GM19193 (cell line): ENCODE data around the gene EFCAB12.

Experiments
- POLR2A ChIP-seq: IDR thresholded peaks from 4 replicates; pipeline ENCODE4 v1.6.1; 2011; ENCODE audit not compliant: insufficient read depth, insufficient read length; ENCODE audit errors: extremely low read depth

Gene EFCAB12

DNA sequence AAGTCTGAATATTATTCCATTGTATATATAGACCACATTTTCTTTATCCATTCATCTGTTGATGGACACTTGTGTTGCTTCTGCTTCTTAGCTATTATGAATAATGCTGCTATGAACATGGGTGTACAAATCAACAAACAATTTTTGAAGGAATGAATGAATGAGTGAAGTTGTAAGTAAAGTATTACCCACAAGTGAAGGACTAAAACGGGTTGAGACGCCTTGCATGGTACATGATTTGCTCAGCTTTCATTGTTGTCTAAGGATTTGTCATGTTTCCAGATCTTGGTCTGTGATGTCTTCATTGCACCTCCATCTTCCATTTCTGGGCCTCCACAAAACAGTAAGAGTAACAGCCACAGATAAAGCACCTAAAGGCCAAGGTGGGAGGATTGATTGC is 32.1 kb upstream of the EFCAB12 start:
- TF ChIP-seq POLR2A = no peak

DNA sequence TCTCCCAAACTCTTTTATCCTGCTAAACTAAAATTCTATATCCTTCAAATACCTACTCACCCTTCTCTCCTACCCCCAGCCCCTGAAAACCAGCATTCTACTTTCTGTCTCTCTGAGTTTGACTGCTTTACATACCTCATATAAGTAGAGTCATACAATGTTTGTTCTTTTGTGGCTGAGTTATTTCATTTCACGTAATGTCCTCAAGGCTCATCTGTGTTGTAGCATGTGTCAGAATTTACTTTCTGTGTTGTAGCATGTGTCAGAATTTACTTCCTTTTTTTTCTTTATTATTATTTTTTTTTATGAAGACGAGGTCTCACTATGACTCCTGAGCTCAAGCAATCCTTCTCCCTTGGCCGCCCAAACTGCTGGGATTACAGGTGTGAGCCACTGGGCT is 31.7 kb upstream of the EFCAB12 start:
- TF ChIP-seq POLR2A = no peak

GRCh38 chr3:129453732-129454131 is 25.3 kb upstream of the EFCAB12 start:
- no peak for TF ChIP-seq POLR2A

- TF ChIP-seq POLR2A = no peak
These were observed 21.1 kb upstream of the EFCAB12 start for GRCh38 chr3:129449279-129450115.

DNA sequence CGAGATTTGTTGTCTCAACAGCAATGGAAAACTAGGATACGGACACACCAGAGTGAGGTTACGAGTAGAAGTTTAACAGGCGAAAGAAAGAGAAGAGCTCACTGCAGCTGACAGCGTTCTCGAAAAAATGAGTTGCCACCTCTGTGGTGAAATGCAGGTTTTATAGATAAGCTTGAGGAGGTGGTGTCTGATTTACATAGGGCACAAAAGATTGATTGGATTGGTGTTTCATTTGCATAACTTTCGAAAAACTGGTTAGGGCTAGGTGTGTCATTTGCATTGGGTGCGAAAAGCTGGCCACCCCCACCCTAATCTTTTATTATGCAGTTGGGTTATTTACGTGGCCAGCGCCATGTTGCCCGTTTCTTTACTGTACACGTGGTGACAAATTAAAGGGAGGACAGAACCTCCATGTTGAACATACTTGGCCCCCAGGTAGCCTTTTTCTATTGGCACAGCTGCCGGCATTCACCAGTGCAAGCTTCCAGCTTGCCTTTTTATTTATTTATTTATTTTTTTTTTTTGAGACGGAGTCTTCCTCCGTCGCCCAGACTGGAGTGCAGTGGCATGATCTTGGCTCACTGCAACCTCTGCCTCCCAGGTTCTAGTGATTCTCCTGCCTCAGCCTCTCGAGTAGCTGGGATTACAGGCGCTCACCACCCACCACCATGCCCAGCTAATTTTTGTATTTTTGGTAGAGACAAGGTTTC is 19.9 kb upstream of the EFCAB12 start:
- TF ChIP-seq POLR2A = no peak

GRCh38 chr3:129446926-129447325 is 18.5 kb upstream of the EFCAB12 start:
- TF ChIP-seq POLR2A = no peak

DNA sequence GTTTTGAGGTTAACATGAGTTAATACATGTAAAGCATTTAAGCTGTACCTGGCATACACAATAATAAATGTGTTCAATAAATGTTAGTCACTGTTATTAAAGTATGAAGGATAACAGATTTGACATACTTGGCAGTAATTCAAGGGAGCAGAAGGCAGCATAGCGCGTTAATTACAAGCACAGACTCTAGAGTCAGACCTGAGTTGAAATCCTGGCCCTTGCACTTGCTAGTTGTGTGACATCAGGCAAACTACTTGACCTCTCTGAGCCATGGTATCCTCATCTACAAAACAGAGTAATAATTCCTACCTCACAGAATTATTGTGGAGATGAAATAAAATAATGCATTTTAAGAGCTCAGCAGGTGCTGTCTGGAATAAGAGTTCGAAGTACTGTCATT is 17.0 kb upstream of the EFCAB12 start:
- no peak for TF ChIP-seq POLR2A

- TF ChIP-seq POLR2A = no peak
These were observed 14.5 kb upstream of the EFCAB12 start for GRCh38 chr3:129442947-129443346.

- TF ChIP-seq POLR2A = no peak
These were observed 14.1 kb upstream of the EFCAB12 start for GRCh38 chr3:129442486-129442885.

DNA sequence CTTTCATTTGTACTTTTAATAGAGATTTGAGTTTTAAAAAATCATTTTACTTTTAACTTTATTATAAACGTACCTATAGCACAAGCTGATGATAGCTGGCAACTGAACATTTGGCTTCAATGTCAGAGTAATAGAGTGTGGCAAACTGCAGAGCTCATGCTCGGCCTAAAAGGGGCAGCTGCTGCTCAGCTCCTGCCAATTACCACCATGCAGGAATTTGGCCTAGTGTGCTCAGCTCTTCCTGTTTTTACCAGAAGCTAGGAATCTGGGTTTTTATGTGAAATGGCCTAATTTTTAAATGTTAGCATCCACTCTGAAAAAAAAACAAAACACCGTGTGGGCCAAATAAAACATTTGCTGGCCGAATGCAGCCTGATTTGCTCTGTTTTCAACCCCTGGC is 13.3 kb upstream of the EFCAB12 start:
- no peak for TF ChIP-seq POLR2A

DNA sequence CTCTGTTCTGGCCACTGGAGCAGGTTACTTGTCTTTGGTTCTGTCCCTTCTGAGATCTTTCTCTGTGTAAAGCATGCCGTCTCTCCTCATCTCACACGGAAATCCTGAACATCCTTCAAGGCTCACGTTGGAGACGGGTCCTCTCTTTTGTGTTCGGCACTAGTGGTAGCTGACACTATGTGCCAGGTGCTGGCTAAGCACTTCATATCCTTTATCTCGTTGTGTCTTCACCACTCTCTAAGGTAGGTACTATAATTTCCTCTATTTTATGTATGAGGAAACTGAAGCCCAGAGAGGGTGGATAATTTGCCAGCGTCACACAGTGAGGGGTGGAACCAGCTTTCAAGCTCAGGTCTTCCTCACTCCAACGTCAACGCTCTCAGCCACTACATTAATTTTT is 12.8 kb upstream of the EFCAB12 start:
- TF ChIP-seq POLR2A = no peak

DNA sequence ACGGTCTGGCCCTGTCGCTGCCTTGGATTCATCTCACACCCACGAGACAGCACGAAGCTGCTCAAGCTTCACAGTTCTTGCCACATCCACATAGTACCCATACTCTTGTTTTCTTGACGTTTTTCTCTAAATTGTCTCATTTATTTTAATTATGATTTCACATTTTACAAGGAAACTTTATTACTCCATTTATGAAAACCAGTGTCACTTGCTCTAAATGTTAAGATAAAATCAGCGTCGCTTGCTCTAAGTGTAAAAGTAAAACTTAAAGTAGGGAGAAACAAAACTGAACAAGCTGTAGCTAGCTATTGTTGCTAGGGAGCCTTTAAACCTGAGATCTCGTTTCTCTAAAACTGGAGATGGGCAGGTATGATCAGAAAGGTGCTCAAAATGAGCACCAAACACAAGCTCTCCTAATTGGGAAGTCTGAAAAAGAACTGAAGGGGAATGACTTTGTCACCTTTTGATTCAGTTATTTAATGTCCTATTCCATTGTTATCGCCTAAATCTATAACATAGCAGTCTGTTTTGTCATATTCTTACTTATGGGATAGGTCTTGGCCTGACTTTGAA is 12.3 kb upstream of the EFCAB12 start:
- TF ChIP-seq POLR2A = no peak

DNA sequence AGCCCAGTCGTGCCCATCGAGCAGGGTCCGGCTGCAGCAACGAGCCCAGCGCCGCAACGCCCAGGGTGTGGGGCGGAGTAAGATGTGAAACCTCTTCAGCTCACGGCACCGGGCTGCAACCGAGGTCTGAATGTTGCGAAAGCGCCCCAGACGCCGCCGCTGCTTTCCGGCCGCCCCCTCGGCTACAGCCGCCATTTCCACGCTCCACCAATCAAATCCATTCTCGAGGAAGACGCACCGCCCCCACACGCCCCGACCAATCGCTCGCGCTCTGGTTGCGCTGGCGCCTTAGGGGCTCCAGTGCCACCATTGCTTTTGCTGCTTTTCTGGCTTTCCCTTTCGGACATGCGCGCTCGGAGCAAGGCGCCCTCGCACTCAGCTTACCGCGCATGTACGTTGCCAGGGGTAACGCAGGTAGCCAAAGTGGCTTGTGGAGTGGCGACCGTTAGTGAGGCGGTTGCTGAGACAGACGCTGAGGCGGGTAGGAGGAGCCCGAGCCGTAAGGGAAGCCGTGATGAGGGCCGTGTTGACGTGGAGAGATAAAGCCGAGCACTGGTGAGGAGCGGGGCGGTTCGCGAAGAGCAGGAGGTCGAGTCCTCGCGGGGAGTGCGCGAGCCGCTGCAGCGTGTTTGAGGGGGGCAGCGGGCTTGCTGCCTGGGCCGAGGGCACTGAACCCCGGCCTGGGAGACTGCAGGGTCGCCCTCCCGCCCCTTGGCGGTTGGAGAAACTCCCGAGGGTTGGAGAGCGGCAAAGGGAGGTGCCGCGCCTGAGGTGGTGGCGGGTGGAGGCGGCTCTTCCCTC is 11.6 kb upstream of the EFCAB12 start, which contains the start of the genes IFT122 and MBD4:
TSS of gene IFT122 (plus strand) at position 408 of the 801 bp plus-strand sequence. CDS start at position 515, 107 bp downstream.
TSS of gene MBD4 (minus strand) at position 132 of the 801 bp plus-strand sequence. CDS start at position 17, 115 bp downstream.
- TF ChIP-seq POLR2A = peak; percentile 94

- no peak for TF ChIP-seq POLR2A
These were observed 10.9 kb upstream of the EFCAB12 start for GRCh38 chr3:129439226-129439816.

- TF ChIP-seq POLR2A = no peak
These were observed 6.9 kb upstream of the EFCAB12 start for GRCh38 chr3:129435367-129435766.

DNA sequence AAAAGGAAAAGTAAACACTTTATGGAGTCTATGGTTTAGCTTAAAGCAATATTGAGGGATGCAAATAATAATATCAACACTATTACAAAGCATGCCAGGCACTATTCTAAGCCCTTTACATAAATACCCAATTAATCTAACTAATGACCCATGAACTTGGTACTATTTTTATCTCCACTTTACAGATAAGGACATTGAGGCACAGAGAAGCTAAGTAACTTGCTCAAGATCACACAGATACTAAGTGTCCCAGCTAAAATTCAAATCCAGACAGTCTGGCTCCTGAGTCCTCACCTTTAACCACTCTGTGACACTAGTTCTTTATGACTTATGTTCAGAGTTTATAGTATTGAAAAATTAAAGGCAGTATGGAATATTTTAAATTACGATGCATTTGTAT is 5.7 kb upstream of the EFCAB12 start:
- no peak for TF ChIP-seq POLR2A
